ACHN (cell line): Measurements from ENCODE around the gene MAP2.

Experiments used
- DNase-seq: peaks from one replicate; pipeline ENCODE4 v3.0.0-alpha.2; 2015
- in situ Hi-C: cut with HindIII; loops from 2 replicates; pipeline ENCODE4 v1.10.0; 2017; ENCODE audit warnings: low sequenced_read_pairs, low pct_ligation_motif_present, low pct_unique_long_range_greater_than_20kb

Gene MAP2

GRCh38 chr2:209721497-209721896, 297.6 kb downstream of the MAP2 start:
- no peak for DNase-seq
- in situ Hi-C loops, result no loop called here

- in situ Hi-C loops, result no loop called here
- DNase-seq, result no peak
Measured at GRCh38 chr2:209726311-209726710, 302.5 kb downstream of the MAP2 start.

- DNase-seq, result no peak
- in situ Hi-C loops, result no loop called here
Measured at GRCh38 chr2:209727077-209727476, 303.2 kb downstream of the MAP2 start.

- DNase-seq, result no peak
- in situ Hi-C loops, result no loop called here
Measured at GRCh38 chr2:209734805-209735204, 311.0 kb downstream of the MAP2 start.

GRCh38 chr2:209741953-209742352, 318.1 kb downstream of the MAP2 start:
- DNase-seq, result no peak
- in situ Hi-C loops, result no loop called here

- DNase-seq, result no peak
- in situ Hi-C loops, result no loop called here
Measured at GRCh38 chr2:209753020-209753419, 329.2 kb downstream of the MAP2 start.

- DNase-seq, result no peak
- in situ Hi-C loops, result no loop called here
Measured at GRCh38 chr2:209757163-209757562, 333.3 kb downstream of the MAP2 start.

- no peak for DNase-seq
- in situ Hi-C loops, result no loop called here
Measured at GRCh38 chr2:209761566-209761965, 337.7 kb downstream of the MAP2 start.

- in situ Hi-C loops, result no loop called here
- no peak for DNase-seq
Measured at GRCh38 chr2:209762563-209762962, 338.7 kb downstream of the MAP2 start.

GRCh38 chr2:209763106-209763505, 339.3 kb downstream of the MAP2 start:
- in situ Hi-C loops, result no loop called here
- DNase-seq, result no peak

GRCh38 chr2:209766613-209767012, 342.8 kb downstream of the MAP2 start:
- in situ Hi-C loops, result no loop called here
- DNase-seq, result no peak

GRCh38 chr2:209767316-209767715, 343.5 kb downstream of the MAP2 start:
- in situ Hi-C loops, result no loop called here
- DNase-seq, result no peak

- no peak for DNase-seq
- in situ Hi-C loops, result no loop called here
Measured at GRCh38 chr2:209768557-209768956, 344.7 kb downstream of the MAP2 start.

- peak; percentile 76 for DNase-seq
- in situ Hi-C loops, result no loop called here
Measured at GRCh38 chr2:209771474-209772289, 347.8 kb downstream of the MAP2 start, which contains the start of gene UNC80. Gene UNC80 (plus strand): TSS chr2:209771832. CDS start chr2:209772073, 241 bp downstream.

- in situ Hi-C loops, result no loop called here
- DNase-seq, result no peak
Measured at GRCh38 chr2:209772290-209772685, 348.4 kb downstream of the MAP2 start.

GRCh38 chr2:209773377-209773776, 349.5 kb downstream of the MAP2 start:
- in situ Hi-C loops, result no loop called here
- no peak for DNase-seq
